H1 (cell line): ENCODE measurements around the gene ARID4B. TPM values are rescaled to one million over a fixed set of nuclear protein-coding genes. Genes with fewer than 3 reads are reported as not detected.

Source experiments
- CTCF ChIA-PET: fragments of 300-600 bp; sonication (Branson Sonifier 250); formaldehyde crosslinking; loops from one replicate; lab custom pipeline; 2021; ENCODE audit not compliant: partially characterized antibody; lab: Charles Lee
- POLR2A ChIA-PET: fragments of 300-600 bp; sonication (Branson Sonifier 250); formaldehyde crosslinking; loops from one replicate; lab custom pipeline; 2021; ENCODE audit warnings: inconsistent platforms; ENCODE audit not compliant: partially characterized antibody; lab: Charles Lee
- DNase-seq, 2 experiments: peaks; one replicate each; pipeline versions ENCODE4 v3.0.0 to v3.0.0-alpha.2; 2010 to 2022; ENCODE audit warnings: low spot score in 2 of 2, low read depth in 1 of 2, mixed read lengths in 1 of 2
- FAIRE-seq: peaks from 2 replicates; lab custom pipeline; 2011; peaks lifted over from hg19 to GRCh38; lab: Jason Lieb, UNC
- H2AFZ ChIP-seq: 2 replicates; pipeline ENCODE4 v1.8.1; 2012; ENCODE audit warnings: low read length, inconsistent platforms
- H2AK5ac ChIP-seq: 2 replicates; pipeline ENCODE4 v1.6.1; 2013; ENCODE audit warnings: low read depth, low read length
- H2BK120ac ChIP-seq: replicated peaks from 2 replicates; pipeline ENCODE3; 2013; ENCODE audit warnings: low read depth, low read length, inconsistent platforms
- H2BK12ac ChIP-seq: 2 replicates; pipeline ENCODE4 v1.6.1; 2013; ENCODE audit warnings: low read depth, low read length
- H2BK15ac ChIP-seq: 2 replicates; pipeline ENCODE4 v1.6.1; 2013; ENCODE audit warnings: low read length
- H2BK20ac ChIP-seq: 2 replicates; pipeline ENCODE4 v1.6.1; 2013; ENCODE audit warnings: low read length
- H2BK5ac ChIP-seq: 2 replicates; pipeline ENCODE4 v1.6.1; 2013; ENCODE audit warnings: low read depth, low read length
- H3K14ac ChIP-seq: 2 replicates; pipeline ENCODE4 v1.6.1; 2013; ENCODE audit warnings: inconsistent platforms; ENCODE audit not compliant: insufficient read length
- H3K18ac ChIP-seq: 2 replicates; pipeline ENCODE4 v1.6.1; 2013; ENCODE audit warnings: low read length; ENCODE audit errors: extremely low read depth
- H3K23ac ChIP-seq: 2 replicates; pipeline ENCODE4 v1.6.1; 2013; ENCODE audit warnings: inconsistent platforms; ENCODE audit not compliant: insufficient read length
- H3K23me2 ChIP-seq: 2 replicates; pipeline ENCODE4 v1.6.1; 2013; ENCODE audit warnings: low read depth, low read length
- H3K27ac ChIP-seq: 2 replicates; pipeline ENCODE4 v1.6.1; 2011; ENCODE audit warnings: low read depth, low read length, inconsistent platforms
- H3K27me3 ChIP-seq, 4 experiments: replicated peaks in 1 of 4; 1 replicate in 1 of 4; 2 replicates in 3 of 4; pipeline versions ENCODE4 v1.6.1 to v1.8.1; 2011 to 2013; ENCODE audit warnings: low read length in 3 of 4, mild to moderate bottlenecking in 3 of 4, inconsistent platforms in 2 of 4, mixed read lengths in 2 of 4, moderate library complexity in 1 of 4; ENCODE audit not compliant: control insufficient read depth in 3 of 4, insufficient read depth in 3 of 4; ENCODE audit errors: extremely low read depth in 1 of 4
- H3K36me3 ChIP-seq, 4 experiments: 2 replicates each; pipeline versions ENCODE4 v1.6.1 to v1.8.1; 2011 to 2013; ENCODE audit warnings: mild to moderate bottlenecking in 4 of 4, low read length in 3 of 4, moderate library complexity in 2 of 4, control low read depth in 1 of 4, inconsistent platforms in 1 of 4; ENCODE audit not compliant: insufficient read depth in 4 of 4, control insufficient read depth in 2 of 4
- H3K4ac ChIP-seq: replicated peaks from 2 replicates; pipeline ENCODE3; 2013; ENCODE audit warnings: low read length, low read depth, mixed read lengths, inconsistent platforms; ENCODE audit not compliant: insufficient read length
- H3K4me1 ChIP-seq, 4 experiments: replicated peaks in 1 of 4; 1 replicate in 1 of 4; 2 replicates in 3 of 4; pipeline versions ENCODE4 v1.6.1 to v1.8.1; 2011 to 2013; ENCODE audit warnings: low read length in 3 of 4, inconsistent platforms in 2 of 4, mixed read lengths in 1 of 4; ENCODE audit not compliant: insufficient read depth in 4 of 4, control insufficient read depth in 3 of 4
- H3K4me2 ChIP-seq, 2 experiments: 2 replicates each; pipeline versions ENCODE4 v1.6.1 to v1.8.1; 2011 to 2013; ENCODE audit warnings: low read depth in 2 of 2, low read length in 2 of 2, control low read depth in 1 of 2, inconsistent platforms in 1 of 2, mild to moderate bottlenecking in 1 of 2; ENCODE audit not compliant: insufficient read depth in 1 of 2
- H3K4me3 ChIP-seq, 4 experiments: fragments of 200-600, 300-600 bp in 1 of 4; sonication (generic), shearing (Covaris generic), sonication (Bioruptor Twin) in 1 of 4; 2 replicates each; pipeline versions ENCODE4 v1.5.1 to v1.8.1; 2011 to 2016; ENCODE audit warnings: low read length in 4 of 4, low read depth in 3 of 4, control low read depth in 2 of 4, inconsistent platforms in 2 of 4, mild to moderate bottlenecking in 2 of 4, mixed read lengths in 1 of 4, moderate library complexity in 1 of 4; ENCODE audit not compliant: insufficient read depth in 2 of 4; ENCODE audit errors: extremely low read depth in 1 of 4
- H3K56ac ChIP-seq: replicated peaks from 2 replicates; pipeline ENCODE3; 2013; ENCODE audit warnings: low read depth, mild to moderate bottlenecking, mixed read lengths, low read length, inconsistent platforms; ENCODE audit not compliant: insufficient read length
- H3K79me1 ChIP-seq: 2 replicates; pipeline ENCODE4 v1.6.1; 2013; ENCODE audit warnings: low read depth, low read length, control low read depth
- H3K79me2 ChIP-seq, 2 experiments: 2 replicates each; pipeline versions ENCODE4 v1.6.1 to v1.8.1; 2012 to 2013; ENCODE audit warnings: low read length in 2 of 2, mild to moderate bottlenecking in 2 of 2, inconsistent platforms in 1 of 2; ENCODE audit not compliant: insufficient read depth in 2 of 2, control insufficient read depth in 1 of 2
- H3K9ac ChIP-seq, 4 experiments: replicated peaks in 1 of 4; 1 replicate in 1 of 4; 2 replicates in 3 of 4; pipeline versions ENCODE4 v1.6.1 to v1.8.1; 2011 to 2013; ENCODE audit warnings: low read depth in 3 of 4, low read length in 3 of 4, control low read depth in 2 of 4, mild to moderate bottlenecking in 2 of 4, moderate library complexity in 2 of 4, inconsistent platforms in 1 of 4; ENCODE audit errors: extremely low read depth in 1 of 4
- H3K9me3 ChIP-seq, 2 experiments: 2 replicates each; pipeline versions ENCODE4 v1.6.1 to v1.8.1; 2012 to 2013; ENCODE audit warnings: mild to moderate bottlenecking in 2 of 2, moderate library complexity in 2 of 2, control low read depth in 1 of 2, inconsistent platforms in 1 of 2, low read depth in 1 of 2, low read length in 1 of 2, mixed read lengths in 1 of 2; ENCODE audit not compliant: insufficient read depth in 2 of 2
- H4K20me1 ChIP-seq, 2 experiments: replicated peaks in 1 of 2; 2 replicates each; pipeline versions ENCODE3 to v1.8.1; 2011 to 2013; ENCODE audit warnings: inconsistent platforms in 2 of 2, low read length in 2 of 2, mild to moderate bottlenecking in 1 of 2; ENCODE audit not compliant: insufficient read depth in 2 of 2, control insufficient read depth in 1 of 2
- H4K5ac ChIP-seq: 2 replicates; pipeline ENCODE4 v1.6.1; 2013; ENCODE audit warnings: low read length, low read depth, mixed read lengths, inconsistent platforms; ENCODE audit not compliant: insufficient read length
- H4K8ac ChIP-seq: 2 replicates; pipeline ENCODE4 v1.8.0; 2013; ENCODE audit warnings: mild to moderate bottlenecking, moderate library complexity, low read length, inconsistent platforms; ENCODE audit not compliant: insufficient read depth; ENCODE audit errors: extremely low read depth
- H4K91ac ChIP-seq: replicated peaks from 2 replicates; pipeline ENCODE3; 2013; ENCODE audit warnings: low read length, mixed read lengths, inconsistent platforms; ENCODE audit not compliant: insufficient read length
- CEBPB ChIP-seq: IDR thresholded peaks from 2 replicates; pipeline ENCODE4 v1.6.1; 2012; ENCODE audit warnings: low read depth, low read length
- CTBP2 ChIP-seq: IDR thresholded peaks from 2 replicates; pipeline ENCODE4 v1.7.0; 2011; ENCODE audit warnings: borderline replicate concordance, mild to moderate bottlenecking, moderate library complexity, mixed read lengths, low read length; ENCODE audit not compliant: insufficient read depth, insufficient read length
- GTF2F1 ChIP-seq: IDR thresholded peaks from 2 replicates; pipeline ENCODE4 v1.6.1; 2012; ENCODE audit warnings: low read depth, low read length, improper control_type of control experiment, borderline replicate concordance
- SP1 ChIP-seq: IDR thresholded peaks from 2 replicates; pipeline ENCODE4 v1.6.1; 2011; ENCODE audit warnings: low read depth, low read length
- WGBS, 2 experiments: shearing (Covaris generic) in 1 of 2; methylation state at CpG; one replicate each; pipeline versions ENCODE4 v1.1.6 to v1.1.7; 2013 to 2015; ENCODE audit warnings: low lambda C conversion rate in 2 of 2, mixed read lengths in 2 of 2, inconsistent platforms in 1 of 2, low coverage in 1 of 2, missing lambda C conversion rate in 1 of 2; ENCODE audit not compliant: insufficient replicate concordance in 2 of 2, insufficient coverage in 1 of 2, insufficient read length in 1 of 2; ENCODE audit errors: extremely low coverage in 1 of 2, missing lambda C conversion rate in 1 of 2; 5-methylcytosine and 5-hydroxymethylcytosine counted together
- polyA plus RNA-seq, 7 experiments: library from polyadenylated mRNA; depleted of rRNA in 3 of 7; stranded (reverse) in 5 of 7; unstranded in 2 of 7; fragments of >200 nt in 5 of 7; fragments of 200-250 nt in 2 of 7; gene quantifications; 1 replicate in 5 of 7; 2 replicates in 1 of 7; 4 replicates in 1 of 7; pipeline versions ENCODE4 v1.2.1 to v1.2.3, GENCODE V29; 2011 to 2013; ENCODE audit warnings: missing spikeins in 2 of 7, mixed read lengths in 2 of 7
- total RNA-seq: library from RNA; stranded (reverse); fragmentation: NEBNext Ultra II Directional; extraction: Animal tissue kit (Norgen Biotek cat#: 25700); gene quantifications from 2 replicates; pipeline ENCODE4 v1.2.1, GENCODE V29; 2021

Gene ARID4B
- total and polyA plus RNA-seq, 2 of the 8 experiments (the other 6 are each of a cell fraction or from before 2014, with no cell fraction given): 5.1 to 28.8 TPM

DNA sequence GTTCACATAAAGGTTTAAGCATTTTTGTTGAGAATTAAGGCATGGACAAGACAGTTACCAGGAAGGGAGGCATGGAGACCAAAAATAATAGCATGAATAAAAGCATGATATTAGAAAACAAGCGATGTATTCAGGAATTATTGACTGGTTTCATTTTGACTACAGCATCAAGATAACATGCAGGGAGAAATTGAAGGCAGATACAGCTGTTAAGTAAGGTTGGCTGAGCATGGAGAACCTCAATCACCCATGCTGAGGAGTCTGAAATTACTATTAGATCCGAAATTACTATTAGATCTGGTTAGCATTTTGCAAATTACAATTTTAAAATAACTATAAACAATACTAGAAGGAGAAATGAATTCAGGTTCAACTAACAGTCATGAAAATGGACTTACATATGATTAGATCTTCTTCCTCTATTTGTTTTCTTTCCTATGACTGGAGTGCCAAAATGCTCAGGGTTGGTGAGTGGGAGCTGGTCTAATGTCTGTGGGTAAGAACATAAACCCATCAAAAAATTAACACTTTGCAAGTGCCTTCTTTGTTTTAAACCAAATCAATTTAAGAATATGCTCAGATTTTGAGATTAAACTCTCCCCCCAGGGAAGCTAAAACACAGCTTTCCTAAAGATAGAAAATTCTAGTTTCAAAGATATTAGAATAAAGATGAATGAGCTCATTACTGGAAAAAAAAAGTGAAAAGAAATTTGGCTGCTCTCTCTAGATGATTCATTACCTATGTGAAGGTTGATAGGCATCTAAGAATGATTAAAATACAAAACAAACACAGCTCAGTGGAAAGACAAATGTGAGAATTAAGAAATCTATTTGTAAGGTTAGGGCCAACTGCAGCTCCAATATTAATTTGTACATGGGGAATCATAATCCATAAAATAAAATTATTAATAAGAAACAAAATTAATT is 81.7 kb downstream of the ARID4B start:
- Histone ChIP-seq H3K23ac (no peak overlapping the region), H3K36me3 (peaks cover 0 to 28% (median 4%) of the 10 kb centered on the region in 4 experiments; a peak in 3 of 8 replicates), H2BK12ac (no peak overlapping the region), H2AFZ (no peak overlapping the region), H3K79me2 (peaks cover 0 to 11% of the 10 kb centered on the region in 2 experiments; a peak in 1 of 4 replicates), H3K4me2 (no peak overlapping the region), H2BK15ac (no peak overlapping the region), H3K27me3 (no peaks in the 10 kb centered on the region), H4K91ac (no peak overlapping the region), H4K8ac (no peak overlapping the region), H2BK5ac (no peak overlapping the region), H3K4me1 (no peaks in the 10 kb centered on the region), H3K79me1 (0 out of 2 replicates have a peak, but pooled peaks cover 2% of the 10 kb centered on the region), H3K27ac (no peak overlapping the region), H3K23me2 (no peaks in the 10 kb centered on the region), H2AK5ac (no peak overlapping the region), H3K4ac (no peak overlapping the region), H2BK120ac (no peak overlapping the region), H3K9me3 (no peaks in the 10 kb centered on the region; a peak in 1 of 4 replicates), H4K5ac (no peak overlapping the region), H3K14ac (no peak overlapping the region), H4K20me1 (no peaks in the 10 kb centered on the region), H3K56ac (no peak overlapping the region), H2BK20ac (no peak overlapping the region), H3K9ac (no peak overlapping the region), H3K18ac (no peak overlapping the region), H3K4me3 (no peak overlapping the region)
- POLR2A ChIA-PET: interaction anchor here (0.7 to 0.8 kb wide), 2 partner anchors 18 to 121 kb away, joined by 3 read pairs; partner anchors contain the start of gene TBCE
- 90% methylated on average over 2 of the region's 2 CpGs; no CpG with 5 or more reads in 1 of the 2 experiments for WGBS, 2 experiments
- FAIRE-seq (no peak), DNase-seq (no peak)
- CTCF ChIA-PET: interaction anchor here (0.9 to 2.2 kb wide), 2 partner anchors 76 to 170 kb away, joined by 3 to 9 read pairs; no protein-coding TSS in a partner anchor
- TF ChIP-seq CEBPB (no peak), GTF2F1 (no peak), CTBP2 (no peak), SP1 (no peak)
